Ishikawa (cell line): ENCODE data around the gene CLCF1.

Experiments
- CEBPB ChIP-seq: IDR thresholded peaks from 2 replicates; pipeline ENCODE4 v1.6.1; 2012
- CREB1 ChIP-seq: IDR thresholded peaks from 2 replicates; pipeline ENCODE4 v1.6.1; 2012; ENCODE audit warnings: low read depth
- EGR1 ChIP-seq: IDR thresholded peaks from 2 replicates; pipeline ENCODE4 v1.6.1; 2012
- EP300 ChIP-seq: IDR thresholded peaks from 2 replicates; pipeline ENCODE4 v1.6.1; 2012; ENCODE audit warnings: borderline replicate concordance
- FOXM1 ChIP-seq: IDR thresholded peaks from 2 replicates; pipeline ENCODE4 v1.6.1; 2012; ENCODE audit warnings: low read depth, borderline replicate concordance
- NFIC ChIP-seq: IDR thresholded peaks from 2 replicates; pipeline ENCODE4 v1.6.1; 2012
- RAD21 ChIP-seq: IDR thresholded peaks from 2 replicates; pipeline ENCODE4 v1.6.1; 2012; ENCODE audit warnings: low read depth
- TAF1 ChIP-seq: IDR thresholded peaks from 2 replicates; pipeline ENCODE4 v1.6.1; 2012; ENCODE audit warnings: low read depth, mild to moderate bottlenecking
- TCF12 ChIP-seq: IDR thresholded peaks from 2 replicates; pipeline ENCODE4 v1.6.1; 2012; ENCODE audit warnings: low read depth
- TEAD4 ChIP-seq: IDR thresholded peaks from 2 replicates; pipeline ENCODE4 v1.6.1; 2012
- YY1 ChIP-seq: IDR thresholded peaks from 2 replicates; pipeline ENCODE4 v1.6.1; 2012; ENCODE audit warnings: low read depth
- ZBTB7A ChIP-seq: IDR thresholded peaks from 2 replicates; pipeline ENCODE4 v1.6.1; 2012; ENCODE audit warnings: low read depth
- TF ChIP-seq, protein P1 (sequence below): IDR thresholded peaks from 2 replicates; pipeline ENCODE4 v1.6.1; 2012; ENCODE audit warnings: low read depth, mild to moderate bottlenecking
- TF ChIP-seq, protein P2 (sequence below): IDR thresholded peaks from 2 replicates; pipeline ENCODE4 v1.6.1; 2012
- TF ChIP-seq, protein P3 (sequence below): IDR thresholded peaks from 2 replicates; pipeline ENCODE4 v1.6.1; 2012

The CLCF1 gene

DNA sequence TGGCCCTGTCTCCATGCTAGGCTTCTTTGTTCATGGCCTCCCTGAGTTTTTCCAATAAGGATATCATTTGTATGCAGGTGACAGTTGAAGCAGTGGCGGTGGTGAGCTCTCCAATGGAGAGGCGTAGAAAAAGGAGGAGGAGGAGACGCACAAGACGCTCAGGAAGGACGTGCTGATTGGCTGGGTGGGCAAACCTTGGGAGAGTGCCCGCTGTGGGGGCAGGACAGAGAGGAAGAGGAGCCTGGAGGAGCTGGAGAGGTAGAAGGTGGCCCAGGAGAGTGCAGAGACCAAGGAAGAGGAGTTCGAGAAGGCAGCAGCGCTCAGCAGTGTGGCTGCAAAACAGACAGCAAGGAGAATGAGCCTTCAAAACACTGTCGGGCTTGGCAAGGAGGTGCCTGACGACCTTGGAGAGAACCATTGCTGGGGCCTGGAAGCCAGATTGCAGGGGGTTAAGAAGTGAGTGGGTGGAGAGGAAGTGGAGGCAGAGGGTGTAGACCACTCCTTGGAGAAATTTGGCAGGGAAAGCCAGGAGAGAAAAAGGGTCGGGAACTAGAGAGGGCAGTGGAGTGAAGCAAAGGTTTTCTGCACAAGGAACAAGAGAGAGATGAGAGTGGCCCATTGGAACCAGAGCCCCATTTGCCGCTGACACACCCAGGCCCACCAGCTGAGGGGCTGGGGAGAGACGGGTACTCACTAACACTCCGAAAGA, 7.5 kb downstream of the CLCF1 start:
- TF ChIP-seq EGR1: no peak
- TF ChIP-seq, protein P1, sequence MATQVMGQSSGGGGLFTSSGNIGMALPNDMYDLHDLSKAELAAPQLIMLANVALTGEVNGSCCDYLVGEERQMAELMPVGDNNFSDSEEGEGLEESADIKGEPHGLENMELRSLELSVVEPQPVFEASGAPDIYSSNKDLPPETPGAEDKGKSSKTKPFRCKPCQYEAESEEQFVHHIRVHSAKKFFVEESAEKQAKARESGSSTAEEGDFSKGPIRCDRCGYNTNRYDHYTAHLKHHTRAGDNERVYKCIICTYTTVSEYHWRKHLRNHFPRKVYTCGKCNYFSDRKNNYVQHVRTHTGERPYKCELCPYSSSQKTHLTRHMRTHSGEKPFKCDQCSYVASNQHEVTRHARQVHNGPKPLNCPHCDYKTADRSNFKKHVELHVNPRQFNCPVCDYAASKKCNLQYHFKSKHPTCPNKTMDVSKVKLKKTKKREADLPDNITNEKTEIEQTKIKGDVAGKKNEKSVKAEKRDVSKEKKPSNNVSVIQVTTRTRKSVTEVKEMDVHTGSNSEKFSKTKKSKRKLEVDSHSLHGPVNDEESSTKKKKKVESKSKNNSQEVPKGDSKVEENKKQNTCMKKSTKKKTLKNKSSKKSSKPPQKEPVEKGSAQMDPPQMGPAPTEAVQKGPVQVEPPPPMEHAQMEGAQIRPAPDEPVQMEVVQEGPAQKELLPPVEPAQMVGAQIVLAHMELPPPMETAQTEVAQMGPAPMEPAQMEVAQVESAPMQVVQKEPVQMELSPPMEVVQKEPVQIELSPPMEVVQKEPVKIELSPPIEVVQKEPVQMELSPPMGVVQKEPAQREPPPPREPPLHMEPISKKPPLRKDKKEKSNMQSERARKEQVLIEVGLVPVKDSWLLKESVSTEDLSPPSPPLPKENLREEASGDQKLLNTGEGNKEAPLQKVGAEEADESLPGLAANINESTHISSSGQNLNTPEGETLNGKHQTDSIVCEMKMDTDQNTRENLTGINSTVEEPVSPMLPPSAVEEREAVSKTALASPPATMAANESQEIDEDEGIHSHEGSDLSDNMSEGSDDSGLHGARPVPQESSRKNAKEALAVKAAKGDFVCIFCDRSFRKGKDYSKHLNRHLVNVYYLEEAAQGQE: no peak
- no peak for TF ChIP-seq NFIC

DNA sequence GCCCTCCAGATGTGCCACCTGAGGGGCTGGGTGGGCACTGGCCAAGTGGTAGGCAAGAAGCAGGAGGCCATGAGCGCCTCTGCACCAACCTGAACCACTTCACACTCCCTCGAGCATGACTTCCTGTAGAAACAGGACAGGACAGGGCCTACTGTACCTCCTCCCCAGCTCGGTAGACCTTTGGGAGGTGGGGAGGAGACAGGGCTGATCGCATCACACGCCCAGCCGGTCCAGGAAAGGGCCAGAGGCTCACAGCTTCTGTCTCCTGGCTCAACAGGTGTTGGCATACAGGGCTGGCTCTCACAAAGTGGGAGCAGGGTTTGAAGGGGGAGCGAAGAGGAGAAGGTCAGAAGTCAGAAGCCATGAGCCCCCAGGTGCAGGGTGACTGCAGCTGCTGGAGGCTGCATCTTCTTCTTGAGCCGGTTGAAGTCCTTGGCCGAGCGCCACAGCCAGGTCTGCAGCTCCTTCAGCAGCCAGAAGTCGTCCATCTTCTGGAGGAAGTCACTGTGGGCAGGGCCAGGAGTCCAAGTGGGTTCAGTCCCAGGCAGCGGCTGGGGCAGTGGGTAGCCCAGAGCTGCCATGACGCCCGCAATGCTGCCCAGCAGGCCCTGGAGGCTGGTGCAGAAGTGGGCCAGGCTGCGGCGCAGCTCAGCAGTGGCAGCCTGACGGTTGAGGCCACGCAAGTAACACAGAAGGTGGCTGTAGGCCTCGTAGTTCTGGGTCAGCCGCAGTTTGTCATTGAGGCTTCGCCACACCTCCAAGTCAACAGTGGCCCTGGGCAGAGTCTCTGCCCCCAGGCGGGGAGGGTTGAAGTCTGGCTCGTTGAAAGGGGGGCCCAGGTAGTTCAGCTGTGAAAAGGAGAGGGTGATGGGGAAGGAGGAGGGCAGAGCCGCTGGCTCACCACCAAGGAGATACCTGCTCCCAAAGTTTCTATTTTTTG, 8.3 kb downstream of the CLCF1 start:
- TF ChIP-seq RAD21: no peak
- TF ChIP-seq CEBPB: no peak
- no peak for TF ChIP-seq CREB1
- TF ChIP-seq EP300: no peak
- TF ChIP-seq EGR1: no peak
- TF ChIP-seq NFIC: no peak
- TF ChIP-seq TAF1: no peak
- TF ChIP-seq, protein P2, sequence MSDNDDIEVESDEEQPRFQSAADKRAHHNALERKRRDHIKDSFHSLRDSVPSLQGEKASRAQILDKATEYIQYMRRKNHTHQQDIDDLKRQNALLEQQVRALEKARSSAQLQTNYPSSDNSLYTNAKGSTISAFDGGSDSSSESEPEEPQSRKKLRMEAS: no peak
- TF ChIP-seq TEAD4: no peak
- TF ChIP-seq, protein P3, sequence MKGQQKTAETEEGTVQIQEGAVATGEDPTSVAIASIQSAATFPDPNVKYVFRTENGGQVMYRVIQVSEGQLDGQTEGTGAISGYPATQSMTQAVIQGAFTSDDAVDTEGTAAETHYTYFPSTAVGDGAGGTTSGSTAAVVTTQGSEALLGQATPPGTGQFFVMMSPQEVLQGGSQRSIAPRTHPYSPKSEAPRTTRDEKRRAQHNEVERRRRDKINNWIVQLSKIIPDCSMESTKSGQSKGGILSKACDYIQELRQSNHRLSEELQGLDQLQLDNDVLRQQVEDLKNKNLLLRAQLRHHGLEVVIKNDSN: no peak
- no peak for TF ChIP-seq TCF12
- no peak for TF ChIP-seq FOXM1
- TF ChIP-seq, protein P1: no peak
- TF ChIP-seq YY1: no peak
- TF ChIP-seq ZBTB7A: no peak

DNA sequence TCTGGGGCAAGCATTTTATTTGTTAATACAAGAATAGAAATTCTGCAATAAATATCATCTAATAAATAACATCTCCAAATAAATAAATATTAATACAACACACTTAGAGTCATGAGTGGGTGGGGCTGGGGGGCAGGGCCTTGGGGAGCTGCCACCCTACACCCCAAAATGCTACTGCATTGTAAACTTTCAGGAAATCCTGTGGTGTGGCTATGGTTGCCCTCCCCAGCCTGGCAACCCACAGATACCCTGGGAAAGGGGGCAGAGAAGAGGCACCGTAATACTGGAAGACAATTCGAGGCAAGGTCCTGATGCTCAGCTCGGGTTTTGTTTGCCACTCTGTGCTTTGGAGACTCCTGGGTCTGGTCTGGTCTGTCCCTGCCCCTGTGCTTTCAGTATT, 9.2 kb downstream of the CLCF1 start:
- TF ChIP-seq TCF12 (no peak), EGR1 (no peak), YY1 (no peak), TEAD4 (no peak), TAF1 (no peak), ZBTB7A (no peak), CEBPB (no peak), EP300 (no peak), NFIC (no peak), RAD21 (no peak), CREB1 (no peak), FOXM1 (no peak)
- TF ChIP-seq, protein P3: no peak
- TF ChIP-seq, protein P2: no peak
- TF ChIP-seq, protein P1: no peak
